RWPE1 (cell line): ENCODE results near the gene NOC2L.

Source experiments
- CTCF ChIA-PET: fragments of 350-600 bp; sonication (Branson Sonifier 250); formaldehyde crosslinking; extraction: SDS; loops from one replicate; lab custom pipeline; 2021; lab: Yijun Ruan, JAX
- POLR2A ChIA-PET: fragments of 400-600 bp; formaldehyde crosslinking; extraction: SDS; loops from one replicate; lab custom pipeline; 2020; ENCODE audit warnings: antibody characterized with exemption; ENCODE audit not compliant: low non-redundant PET; lab: Yijun Ruan, JAX
- DNase-seq: peaks from one replicate; pipeline ENCODE4 v3.0.0; 2012; ENCODE audit warnings: low spot score
- H3K27ac ChIP-seq: fragments of 450-650 bp; 2 replicates; pipeline ENCODE4 v1.5.1; 2017
- TF ChIP-seq, protein P1 (sequence below): fragments of 450-650 bp; conservative IDR thresholded peaks from 2 replicates; pipeline ENCODE4 v1.5.1; 2017; ENCODE audit warnings: low read depth, mild to moderate bottlenecking

Gene NOC2L

GRCh38 chr1:983798-984475, 24.9 kb upstream of the NOC2L start:
- ChIA-PET POLR2A (no interaction called here), CTCF (interaction anchor here (0.6 to 6.0 kb wide), 19 partner anchors 8 to 388 kb away, joined by 3 to 50 read pairs (median 4); partner anchors contain the start of gene PLEKHN1)
- H3K27ac ChIP-seq: peak overlapping the region; percentile 7; the same call in 1 of the 2 replicates

GRCh38 chr1:982765-983436, 23.8 kb upstream of the NOC2L start:
- peak overlapping the region; percentile 7; the same call in 1 of the 2 replicates for H3K27ac ChIP-seq
- CTCF ChIA-PET: interaction anchor here (0.5 to 6.0 kb wide), 7 partner anchors 12 to 91 kb away, joined by 3 to 50 read pairs (median 5); partner anchors contain the start of genes PLEKHN1 and RNF223
- no peak for DNase-seq
- POLR2A ChIA-PET: no interaction called here
- TF ChIP-seq, protein P1, sequence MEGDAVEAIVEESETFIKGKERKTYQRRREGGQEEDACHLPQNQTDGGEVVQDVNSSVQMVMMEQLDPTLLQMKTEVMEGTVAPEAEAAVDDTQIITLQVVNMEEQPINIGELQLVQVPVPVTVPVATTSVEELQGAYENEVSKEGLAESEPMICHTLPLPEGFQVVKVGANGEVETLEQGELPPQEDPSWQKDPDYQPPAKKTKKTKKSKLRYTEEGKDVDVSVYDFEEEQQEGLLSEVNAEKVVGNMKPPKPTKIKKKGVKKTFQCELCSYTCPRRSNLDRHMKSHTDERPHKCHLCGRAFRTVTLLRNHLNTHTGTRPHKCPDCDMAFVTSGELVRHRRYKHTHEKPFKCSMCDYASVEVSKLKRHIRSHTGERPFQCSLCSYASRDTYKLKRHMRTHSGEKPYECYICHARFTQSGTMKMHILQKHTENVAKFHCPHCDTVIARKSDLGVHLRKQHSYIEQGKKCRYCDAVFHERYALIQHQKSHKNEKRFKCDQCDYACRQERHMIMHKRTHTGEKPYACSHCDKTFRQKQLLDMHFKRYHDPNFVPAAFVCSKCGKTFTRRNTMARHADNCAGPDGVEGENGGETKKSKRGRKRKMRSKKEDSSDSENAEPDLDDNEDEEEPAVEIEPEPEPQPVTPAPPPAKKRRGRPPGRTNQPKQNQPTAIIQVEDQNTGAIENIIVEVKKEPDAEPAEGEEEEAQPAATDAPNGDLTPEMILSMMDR: no peak

More at GRCh38 chr1:983798-984475, 24.9 kb upstream of the NOC2L start:
- TF ChIP-seq, protein P1: peak; percentile 93
- peak; percentile 52 for DNase-seq

DNA sequence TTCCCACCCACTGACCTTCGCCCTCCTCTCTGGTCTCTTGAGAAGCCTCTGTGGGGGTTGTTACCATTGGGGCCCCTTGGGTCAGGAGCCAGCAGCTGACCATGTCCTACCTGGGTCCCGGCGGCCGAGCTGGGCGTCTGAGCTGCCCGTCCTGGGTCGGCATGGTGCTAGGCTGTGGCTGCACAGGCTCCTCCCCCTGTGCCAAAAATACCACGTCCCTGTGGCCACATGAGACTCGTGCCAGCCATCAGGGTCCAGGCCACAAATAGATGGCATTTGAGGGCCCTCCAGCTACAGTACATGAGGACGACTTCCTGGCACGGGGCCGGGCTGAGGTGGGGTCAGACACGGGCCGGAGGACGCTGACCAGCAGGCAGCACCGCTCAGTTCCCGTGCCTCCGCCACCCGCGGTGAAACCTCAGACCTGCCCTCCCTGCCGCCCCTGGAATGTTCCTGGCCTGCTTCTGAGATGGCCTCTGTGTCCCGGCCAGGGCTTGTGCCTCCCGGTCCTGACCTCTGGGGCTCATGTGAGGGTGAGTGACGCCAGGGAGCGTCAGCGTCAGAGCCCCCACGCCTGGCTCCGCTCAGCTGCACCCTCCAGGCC, 23.0 kb upstream of the NOC2L start, which contains the start of gene PERM1:
TSS of gene PERM1 (minus strand) at position 139 of the 604 bp plus-strand sequence. CDS start 1,064 bp downstream, outside the sequence.
- ChIA-PET POLR2A (no interaction called here), CTCF (interaction anchor here (0.5 to 6.0 kb wide), 6 partner anchors 20 to 182 kb away, joined by 3 to 50 read pairs (median 5); no protein-coding TSS in a partner anchor)
- TF ChIP-seq, protein P1: no peak

DNA sequence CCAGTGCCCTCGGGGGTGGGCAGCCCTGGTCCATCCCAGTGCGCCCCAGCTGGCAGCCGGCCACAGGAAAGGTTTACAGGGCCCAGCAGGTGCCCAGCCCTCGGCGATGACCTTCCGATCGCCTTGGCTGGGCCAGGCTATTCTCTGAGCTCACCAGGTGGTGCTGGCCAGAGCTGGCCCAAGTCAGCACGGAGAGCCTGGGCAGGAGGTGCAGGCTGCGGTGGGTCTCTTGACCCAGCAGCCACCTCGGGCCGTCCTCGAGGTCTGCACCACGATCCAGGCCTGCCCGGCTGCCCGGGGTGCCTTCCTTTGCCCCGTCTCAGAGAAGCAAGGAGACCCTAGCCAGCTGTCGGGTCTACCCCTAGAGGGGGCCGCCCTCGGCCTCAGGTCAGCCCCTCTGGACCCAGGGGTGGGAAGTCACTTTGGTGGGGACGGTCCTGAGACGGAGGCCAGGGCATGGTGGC, 22.5 kb upstream of the NOC2L start:
- CTCF ChIA-PET: interaction anchor here (0.7 to 6.0 kb wide), 5 partner anchors 21 to 108 kb away, joined by 3 to 50 read pairs (median 5); no protein-coding TSS in a partner anchor

More for the DNA sequence above, 23.0 kb upstream of the NOC2L start, which contains the start of gene PERM1:
- no peak for DNase-seq
- peak within 1 kb of the TSS; percentile 7; the same call in 1 of the 2 replicates for H3K27ac ChIP-seq

GRCh38 chr1:980602-981395, 21.7 kb upstream of the NOC2L start:
- ChIA-PET POLR2A (interaction anchor here (1.0 to 1.3 kb wide), 2 partner anchors 14 to 21 kb away, joined by 4 to 5 read pairs; no protein-coding TSS in a partner anchor), CTCF (interaction anchor here (0.7 to 1.0 kb wide), 3 partner anchors 12 to 109 kb away, joined by 3 read pairs; no protein-coding TSS in a partner anchor)
- TF ChIP-seq, protein P1: no peak
- no peak for DNase-seq
- no peak overlapping the region for H3K27ac ChIP-seq

More for the DNA sequence above, 22.5 kb upstream of the NOC2L start:
- H3K27ac ChIP-seq: no peak overlapping the region
- DNase-seq: no peak
- POLR2A ChIA-PET: interaction anchor here (1.3 kb wide), 1 partner anchor 14 kb away, joined by 5 read pairs; no protein-coding TSS in a partner anchor
- TF ChIP-seq, protein P1: no peak
